ENCODE measurements around the gene ULK4.

GRCh38 chr3:41867533-41867932 lies 94.4 kb downstream of the ULK4 start:
- TF ChIP-seq CTCF (IDR thresholded peaks at IDR 0.05) (no peak), EP300 (IDR thresholded peaks at IDR 0.05) (no peak), POLR2A (IDR thresholded peaks at IDR 0.05) (no peak)

All from ovary (tissue), 3 donors.